ENCODE data around the gene RANBP1. TPM values are rescaled to one million over a fixed set of nuclear protein-coding genes. Genes with fewer than 3 reads are reported as not detected.

RANBP1 gene
- total and polyA plus RNA-seq, 2 of the 13 experiments (the other 11 are each of a cell fraction or from before 2014, with no cell fraction given): 181 to 492 TPM

DNA sequence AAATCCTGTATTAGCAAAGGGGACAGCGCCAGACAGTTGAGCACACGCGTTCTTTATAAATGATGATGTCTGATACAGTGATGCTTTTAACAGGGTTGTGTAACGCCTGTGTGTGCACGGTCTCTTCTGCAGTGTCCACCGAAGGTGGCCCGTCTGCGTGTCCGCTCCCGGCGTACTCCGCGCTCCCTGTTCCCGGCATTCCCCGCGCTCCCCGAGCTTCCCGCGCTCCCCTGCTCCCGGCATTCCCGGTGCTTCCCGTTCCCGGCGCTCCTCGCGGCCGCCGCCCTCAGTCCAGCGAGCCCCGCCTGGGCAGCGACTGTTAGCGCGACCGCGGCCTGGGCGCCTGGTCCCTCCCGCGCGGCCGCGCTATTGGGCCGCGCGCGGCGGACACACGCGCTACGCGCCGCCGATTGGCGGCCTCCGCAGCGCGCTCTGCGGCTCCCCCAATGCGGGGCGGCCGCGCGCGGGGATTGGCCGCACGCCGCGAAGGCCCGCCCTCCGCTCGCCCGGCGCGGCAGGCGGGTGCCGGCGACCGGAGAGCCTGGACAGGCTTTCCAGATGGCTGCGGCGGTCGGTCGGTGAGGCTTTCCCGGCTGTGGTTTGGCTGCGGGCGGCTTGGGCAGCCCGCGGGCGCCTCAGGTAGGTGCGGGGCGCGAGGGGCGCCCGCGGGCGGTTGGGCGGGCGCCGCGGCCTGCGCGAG is 36.0 kb upstream of the RANBP1 start, which contains the start of gene DGCR8 (continued):
- TF ChIP-seq, protein P1, sequence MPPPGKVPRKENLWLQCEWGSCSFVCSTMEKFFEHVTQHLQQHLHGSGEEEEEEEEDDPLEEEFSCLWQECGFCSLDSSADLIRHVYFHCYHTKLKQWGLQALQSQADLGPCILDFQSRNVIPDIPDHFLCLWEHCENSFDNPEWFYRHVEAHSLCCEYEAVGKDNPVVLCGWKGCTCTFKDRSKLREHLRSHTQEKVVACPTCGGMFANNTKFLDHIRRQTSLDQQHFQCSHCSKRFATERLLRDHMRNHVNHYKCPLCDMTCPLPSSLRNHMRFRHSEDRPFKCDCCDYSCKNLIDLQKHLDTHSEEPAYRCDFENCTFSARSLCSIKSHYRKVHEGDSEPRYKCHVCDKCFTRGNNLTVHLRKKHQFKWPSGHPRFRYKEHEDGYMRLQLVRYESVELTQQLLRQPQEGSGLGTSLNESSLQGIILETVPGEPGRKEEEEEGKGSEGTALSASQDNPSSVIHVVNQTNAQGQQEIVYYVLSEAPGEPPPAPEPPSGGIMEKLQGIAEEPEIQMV (CRISPR knock-in tag; IDR thresholded peaks at IDR 0.05; ENCODE audit: low read depth): peak; percentile 56; the same call in 1 of the 2 replicates
- TF ChIP-seq, protein P2, sequence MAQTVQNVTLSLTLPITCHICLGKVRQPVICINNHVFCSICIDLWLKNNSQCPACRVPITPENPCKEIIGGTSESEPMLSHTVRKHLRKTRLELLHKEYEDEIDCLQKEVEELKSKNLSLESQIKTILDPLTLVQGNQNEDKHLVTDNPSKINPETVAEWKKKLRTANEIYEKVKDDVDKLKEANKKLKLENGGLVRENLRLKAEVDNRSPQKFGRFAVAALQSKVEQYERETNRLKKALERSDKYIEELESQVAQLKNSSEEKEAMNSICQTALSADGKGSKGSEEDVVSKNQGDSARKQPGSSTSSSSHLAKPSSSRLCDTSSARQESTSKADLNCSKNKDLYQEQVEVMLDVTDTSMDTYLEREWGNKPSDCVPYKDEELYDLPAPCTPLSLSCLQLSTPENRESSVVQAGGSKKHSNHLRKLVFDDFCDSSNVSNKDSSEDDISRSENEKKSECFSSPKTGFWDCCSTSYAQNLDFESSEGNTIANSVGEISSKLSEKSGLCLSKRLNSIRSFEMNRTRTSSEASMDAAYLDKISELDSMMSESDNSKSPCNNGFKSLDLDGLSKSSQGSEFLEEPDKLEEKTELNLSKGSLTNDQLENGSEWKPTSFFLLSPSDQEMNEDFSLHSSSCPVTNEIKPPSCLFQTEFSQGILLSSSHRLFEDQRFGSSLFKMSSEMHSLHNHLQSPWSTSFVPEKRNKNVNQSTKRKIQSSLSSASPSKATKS (CRISPR knock-in tag; IDR thresholded peaks at IDR 0.05): no peak
- TF ChIP-seq MYNN (CRISPR knock-in tag; IDR thresholded peaks at IDR 0.05; ENCODE audit: low read depth) (no peak), ZNF672 (CRISPR knock-in tag; IDR thresholded peaks at IDR 0.05) (no peak), KLF12 (CRISPR knock-in tag; IDR thresholded peaks at IDR 0.05; ENCODE audit: borderline replicate concordance) (no peak), NCOA1 (CRISPR knock-in tag; IDR thresholded peaks at IDR 0.05) (no peak), SCMH1 (CRISPR knock-in tag; IDR thresholded peaks at IDR 0.05; ENCODE audit: borderline replicate concordance) (no peak), PRPF4 (IDR thresholded peaks at IDR 0.05; ENCODE audit: low read depth, low read length, poor library complexity, severe bottlenecking) (no peak), NAIF1 (CRISPR knock-in tag; IDR thresholded peaks at IDR 0.05; ENCODE audit: borderline replicate concordance) (no peak)
- TF ChIP-seq, protein P3, sequence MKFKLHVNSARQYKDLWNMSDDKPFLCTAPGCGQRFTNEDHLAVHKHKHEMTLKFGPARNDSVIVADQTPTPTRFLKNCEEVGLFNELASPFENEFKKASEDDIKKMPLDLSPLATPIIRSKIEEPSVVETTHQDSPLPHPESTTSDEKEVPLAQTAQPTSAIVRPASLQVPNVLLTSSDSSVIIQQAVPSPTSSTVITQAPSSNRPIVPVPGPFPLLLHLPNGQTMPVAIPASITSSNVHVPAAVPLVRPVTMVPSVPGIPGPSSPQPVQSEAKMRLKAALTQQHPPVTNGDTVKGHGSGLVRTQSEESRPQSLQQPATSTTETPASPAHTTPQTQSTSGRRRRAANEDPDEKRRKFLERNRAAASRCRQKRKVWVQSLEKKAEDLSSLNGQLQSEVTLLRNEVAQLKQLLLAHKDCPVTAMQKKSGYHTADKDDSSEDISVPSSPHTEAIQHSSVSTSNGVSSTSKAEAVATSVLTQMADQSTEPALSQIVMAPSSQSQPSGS (CRISPR knock-in tag; IDR thresholded peaks at IDR 0.05): peak; percentile 86
- TF ChIP-seq, protein P4, sequence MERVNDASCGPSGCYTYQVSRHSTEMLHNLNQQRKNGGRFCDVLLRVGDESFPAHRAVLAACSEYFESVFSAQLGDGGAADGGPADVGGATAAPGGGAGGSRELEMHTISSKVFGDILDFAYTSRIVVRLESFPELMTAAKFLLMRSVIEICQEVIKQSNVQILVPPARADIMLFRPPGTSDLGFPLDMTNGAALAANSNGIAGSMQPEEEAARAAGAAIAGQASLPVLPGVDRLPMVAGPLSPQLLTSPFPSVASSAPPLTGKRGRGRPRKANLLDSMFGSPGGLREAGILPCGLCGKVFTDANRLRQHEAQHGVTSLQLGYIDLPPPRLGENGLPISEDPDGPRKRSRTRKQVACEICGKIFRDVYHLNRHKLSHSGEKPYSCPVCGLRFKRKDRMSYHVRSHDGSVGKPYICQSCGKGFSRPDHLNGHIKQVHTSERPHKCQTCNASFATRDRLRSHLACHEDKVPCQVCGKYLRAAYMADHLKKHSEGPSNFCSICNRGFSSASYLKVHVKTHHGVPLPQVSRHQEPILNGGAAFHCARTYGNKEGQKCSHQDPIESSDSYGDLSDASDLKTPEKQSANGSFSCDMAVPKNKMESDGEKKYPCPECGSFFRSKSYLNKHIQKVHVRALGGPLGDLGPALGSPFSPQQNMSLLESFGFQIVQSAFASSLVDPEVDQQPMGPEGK (CRISPR knock-in tag; IDR thresholded peaks at IDR 0.05): peak; percentile 70
- TF ChIP-seq, protein P5, sequence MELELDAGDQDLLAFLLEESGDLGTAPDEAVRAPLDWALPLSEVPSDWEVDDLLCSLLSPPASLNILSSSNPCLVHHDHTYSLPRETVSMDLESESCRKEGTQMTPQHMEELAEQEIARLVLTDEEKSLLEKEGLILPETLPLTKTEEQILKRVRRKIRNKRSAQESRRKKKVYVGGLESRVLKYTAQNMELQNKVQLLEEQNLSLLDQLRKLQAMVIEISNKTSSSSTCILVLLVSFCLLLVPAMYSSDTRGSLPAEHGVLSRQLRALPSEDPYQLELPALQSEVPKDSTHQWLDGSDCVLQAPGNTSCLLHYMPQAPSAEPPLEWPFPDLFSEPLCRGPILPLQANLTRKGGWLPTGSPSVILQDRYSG (CRISPR knock-in tag; IDR thresholded peaks at IDR 0.05): no peak; the same call in 1 of the 2 replicates
- TF ChIP-seq, protein P6, sequence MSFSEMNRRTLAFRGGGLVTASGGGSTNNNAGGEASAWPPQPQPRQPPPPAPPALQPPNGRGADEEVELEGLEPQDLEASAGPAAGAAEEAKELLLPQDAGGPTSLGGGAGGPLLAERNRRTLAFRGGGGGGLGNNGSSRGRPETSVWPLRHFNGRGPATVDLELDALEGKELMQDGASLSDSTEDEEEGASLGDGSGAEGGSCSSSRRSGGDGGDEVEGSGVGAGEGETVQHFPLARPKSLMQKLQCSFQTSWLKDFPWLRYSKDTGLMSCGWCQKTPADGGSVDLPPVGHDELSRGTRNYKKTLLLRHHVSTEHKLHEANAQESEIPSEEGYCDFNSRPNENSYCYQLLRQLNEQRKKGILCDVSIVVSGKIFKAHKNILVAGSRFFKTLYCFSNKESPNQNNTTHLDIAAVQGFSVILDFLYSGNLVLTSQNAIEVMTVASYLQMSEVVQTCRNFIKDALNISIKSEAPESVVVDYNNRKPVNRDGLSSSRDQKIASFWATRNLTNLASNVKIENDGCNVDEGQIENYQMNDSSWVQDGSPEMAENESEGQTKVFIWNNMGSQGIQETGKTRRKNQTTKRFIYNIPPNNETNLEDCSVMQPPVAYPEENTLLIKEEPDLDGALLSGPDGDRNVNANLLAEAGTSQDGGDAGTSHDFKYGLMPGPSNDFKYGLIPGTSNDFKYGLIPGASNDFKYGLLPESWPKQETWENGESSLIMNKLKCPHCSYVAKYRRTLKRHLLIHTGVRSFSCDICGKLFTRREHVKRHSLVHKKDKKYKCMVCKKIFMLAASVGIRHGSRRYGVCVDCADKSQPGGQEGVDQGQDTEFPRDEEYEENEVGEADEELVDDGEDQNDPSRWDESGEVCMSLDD (CRISPR knock-in tag; IDR thresholded peaks at IDR 0.05; ENCODE audit: borderline replicate concordance): no peak
- TF ChIP-seq, protein P7, sequence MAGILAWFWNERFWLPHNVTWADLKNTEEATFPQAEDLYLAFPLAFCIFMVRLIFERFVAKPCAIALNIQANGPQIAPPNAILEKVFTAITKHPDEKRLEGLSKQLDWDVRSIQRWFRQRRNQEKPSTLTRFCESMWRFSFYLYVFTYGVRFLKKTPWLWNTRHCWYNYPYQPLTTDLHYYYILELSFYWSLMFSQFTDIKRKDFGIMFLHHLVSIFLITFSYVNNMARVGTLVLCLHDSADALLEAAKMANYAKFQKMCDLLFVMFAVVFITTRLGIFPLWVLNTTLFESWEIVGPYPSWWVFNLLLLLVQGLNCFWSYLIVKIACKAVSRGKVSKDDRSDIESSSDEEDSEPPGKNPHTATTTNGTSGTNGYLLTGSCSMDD (CRISPR knock-in tag; IDR thresholded peaks at IDR 0.05): no peak
